ENCODE measurements around the gene DUSP15. TPM values are rescaled to one million over a fixed set of nuclear protein-coding genes. Genes with fewer than 3 reads are reported as not detected.
"Not testable (repeated sequence)": the region's sequence is repeated elsewhere in the genome, so short reads cannot be mapped to it uniquely, and the experiment has no call there.

DUSP15 gene
- total and polyA plus RNA-seq, 9 donors, result 2.5 to 17.0 (median 6.9) TPM

DNA sequence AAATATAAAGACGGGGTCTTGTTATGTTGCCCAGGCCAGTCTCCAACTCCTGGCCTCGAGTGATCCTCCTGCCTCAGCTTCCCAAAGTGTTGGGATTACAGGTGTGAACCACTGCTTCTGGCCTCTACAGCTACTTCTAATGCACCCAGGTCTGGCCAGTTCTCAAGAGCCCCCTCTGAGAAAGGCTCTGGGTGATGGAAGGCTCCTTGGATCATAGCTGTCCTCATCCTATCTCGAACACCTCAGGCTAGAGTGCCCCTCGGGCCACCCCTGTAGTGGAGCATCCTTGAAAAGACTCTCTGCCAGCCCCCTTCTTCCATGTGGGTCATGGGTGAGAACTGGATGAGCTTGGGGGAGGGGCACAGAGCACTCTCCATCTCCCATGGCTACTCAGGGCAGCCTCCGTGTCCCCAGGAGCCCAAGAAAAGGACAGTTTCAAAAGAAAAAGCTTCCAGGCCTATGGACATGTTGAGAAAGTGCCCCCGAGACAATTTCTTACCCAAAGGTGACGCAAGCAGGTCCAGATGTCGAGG lies 51.9 kb downstream of the DUSP15 start:
- H3K4me1 ChIP-seq (ENCODE audit: insufficient read depth), result no peaks in the 10 kb centered on the region
- 85 to 88% (median 86%) methylated on average over 8 of the region's 8 CpGs for WGBS, 3 donors

DNA sequence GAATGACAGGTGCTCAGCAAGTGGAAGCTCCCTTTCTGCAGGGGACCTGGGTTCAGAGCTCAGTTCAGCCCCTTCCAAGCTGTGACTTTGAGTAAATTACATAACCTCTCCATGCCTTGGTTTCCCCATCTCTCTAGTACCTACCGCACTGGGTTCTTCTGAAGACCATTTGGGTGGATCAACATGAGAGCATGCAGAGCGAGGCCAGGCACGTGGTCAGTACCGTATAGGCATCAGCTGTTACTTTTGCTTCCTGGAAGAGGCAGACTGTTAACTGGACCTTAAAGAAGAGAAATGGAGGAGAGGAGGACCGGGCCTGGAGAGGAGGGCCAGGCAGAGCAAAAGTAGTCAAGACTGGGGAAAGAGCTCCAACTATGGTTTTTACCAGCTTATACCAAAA lies 52.9 kb downstream of the DUSP15 start:
- no peaks in the 10 kb centered on the region for H3K27me3 ChIP-seq
- WGBS, 3 donors, result 81 to 92% (median 85%) methylated on average over 5 of the region's 5 CpGs
- no peak overlapping the region for H3K27ac ChIP-seq
- H3K4me1 ChIP-seq (ENCODE audit: insufficient read depth), result peaks cover 3% of the 10 kb centered on the region
- DNase-seq, result no peak
- no peak overlapping the region for H3K4me3 ChIP-seq
- intact Hi-C loops (cut with DNase I), result no loop called here
- no peaks in the 10 kb centered on the region for H3K9me3 ChIP-seq
- TF ChIP-seq POLR2A (IDR thresholded peaks at IDR 0.05), result no peak
- TF ChIP-seq, protein P1, sequence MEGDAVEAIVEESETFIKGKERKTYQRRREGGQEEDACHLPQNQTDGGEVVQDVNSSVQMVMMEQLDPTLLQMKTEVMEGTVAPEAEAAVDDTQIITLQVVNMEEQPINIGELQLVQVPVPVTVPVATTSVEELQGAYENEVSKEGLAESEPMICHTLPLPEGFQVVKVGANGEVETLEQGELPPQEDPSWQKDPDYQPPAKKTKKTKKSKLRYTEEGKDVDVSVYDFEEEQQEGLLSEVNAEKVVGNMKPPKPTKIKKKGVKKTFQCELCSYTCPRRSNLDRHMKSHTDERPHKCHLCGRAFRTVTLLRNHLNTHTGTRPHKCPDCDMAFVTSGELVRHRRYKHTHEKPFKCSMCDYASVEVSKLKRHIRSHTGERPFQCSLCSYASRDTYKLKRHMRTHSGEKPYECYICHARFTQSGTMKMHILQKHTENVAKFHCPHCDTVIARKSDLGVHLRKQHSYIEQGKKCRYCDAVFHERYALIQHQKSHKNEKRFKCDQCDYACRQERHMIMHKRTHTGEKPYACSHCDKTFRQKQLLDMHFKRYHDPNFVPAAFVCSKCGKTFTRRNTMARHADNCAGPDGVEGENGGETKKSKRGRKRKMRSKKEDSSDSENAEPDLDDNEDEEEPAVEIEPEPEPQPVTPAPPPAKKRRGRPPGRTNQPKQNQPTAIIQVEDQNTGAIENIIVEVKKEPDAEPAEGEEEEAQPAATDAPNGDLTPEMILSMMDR (IDR thresholded peaks at IDR 0.05), result no peak
- TF ChIP-seq EP300 (IDR thresholded peaks at IDR 0.05), result no peak
- no peaks in the 10 kb centered on the region for H3K36me3 ChIP-seq

More for the DNA sequence above, 51.9 kb downstream of the DUSP15 start:
- Histone ChIP-seq H3K27me3 (no peaks in the 10 kb centered on the region), H3K9me3 (no peaks in the 10 kb centered on the region), H3K27ac (no peak overlapping the region), H3K4me3 (no peak overlapping the region), H3K36me3 (no peaks in the 10 kb centered on the region)
- no peak for TF ChIP-seq EP300 (IDR thresholded peaks at IDR 0.05)
- no peak for TF ChIP-seq POLR2A (IDR thresholded peaks at IDR 0.05)
- TF ChIP-seq, protein P1 (IDR thresholded peaks at IDR 0.05), result no peak
- intact Hi-C loops (cut with DNase I), result no loop called here
- DNase-seq, result no peak

DNA sequence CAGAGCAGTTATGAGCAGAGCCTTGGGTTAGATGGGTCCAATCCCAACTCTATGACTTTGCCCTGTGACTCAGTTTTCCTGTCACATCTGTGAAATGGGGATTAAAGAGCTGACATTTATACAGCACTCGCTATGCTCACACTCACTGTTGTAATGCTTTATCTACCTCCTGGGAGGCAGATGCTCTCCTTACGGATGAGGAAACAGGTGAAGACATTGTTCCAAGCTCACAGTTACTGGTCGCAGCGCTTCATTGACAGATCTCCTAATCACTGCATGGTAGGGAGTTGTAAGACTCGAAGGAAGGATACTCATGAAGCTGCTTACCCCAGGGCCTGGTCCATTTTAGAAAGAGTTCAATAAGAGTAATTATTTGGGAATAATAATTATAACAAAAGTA lies 54.1 kb downstream of the DUSP15 start:
- no peaks in the 10 kb centered on the region for H3K9me3 ChIP-seq
- H3K4me3 ChIP-seq, result no peak overlapping the region
- DNase-seq, result no peak
- H3K4me1 ChIP-seq (ENCODE audit: insufficient read depth), result peaks cover 6% of the 10 kb centered on the region
- intact Hi-C loops (cut with DNase I), result no loop called here
- TF ChIP-seq EP300 (IDR thresholded peaks at IDR 0.05), result no peak
- no peak for TF ChIP-seq POLR2A (IDR thresholded peaks at IDR 0.05)
- TF ChIP-seq, protein P1 (IDR thresholded peaks at IDR 0.05), result no peak
- 93 to 95% (median 95%) methylated on average over 5 of the region's 5 CpGs for WGBS, 3 donors
- H3K27me3 ChIP-seq, result no peaks in the 10 kb centered on the region
- H3K27ac ChIP-seq, result no peak overlapping the region
- H3K36me3 ChIP-seq, result no peaks in the 10 kb centered on the region

DNA sequence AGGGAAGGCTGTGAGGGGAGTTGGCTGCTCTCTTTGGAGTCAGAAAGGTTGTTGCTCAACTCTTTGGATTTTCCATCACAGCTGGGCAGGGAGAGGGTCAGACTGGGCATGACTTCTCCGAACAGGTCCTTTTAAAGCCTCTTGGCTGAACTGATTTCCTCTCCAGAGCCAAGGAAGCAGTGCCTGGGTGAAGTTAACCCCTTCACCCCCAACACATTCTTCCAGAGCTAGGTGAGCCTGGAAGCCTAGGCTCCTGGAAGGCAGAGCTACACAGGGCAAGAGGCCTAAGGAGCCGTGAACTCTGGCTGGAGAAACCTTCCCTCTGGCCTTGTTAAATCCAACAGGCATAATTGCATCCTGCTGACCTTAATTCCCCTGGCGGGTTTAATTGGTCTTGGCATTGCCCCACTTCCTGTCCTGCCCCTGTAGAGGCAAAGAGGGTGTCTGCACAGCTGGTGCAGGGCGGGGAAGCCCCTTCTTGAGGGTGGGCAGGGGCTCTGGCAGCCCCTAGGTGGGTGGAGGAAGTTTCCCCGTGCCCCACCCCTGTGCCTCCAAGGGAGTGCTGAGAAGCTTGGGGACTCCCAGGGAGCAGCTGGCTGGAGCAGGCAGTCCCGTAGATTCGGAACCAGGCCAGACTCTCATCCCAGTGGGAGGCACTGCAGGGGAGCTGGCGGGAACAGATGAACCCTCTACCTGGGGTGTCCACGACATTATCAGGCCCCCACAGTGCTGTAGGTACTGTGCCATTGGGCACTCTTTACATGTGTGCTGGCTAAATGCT lies 54.7 kb downstream of the DUSP15 start:
- no peaks in the 10 kb centered on the region for H3K27me3 ChIP-seq
- H3K36me3 ChIP-seq, result no peaks in the 10 kb centered on the region
- intact Hi-C loops (cut with DNase I), result no loop called here
- no peak overlapping the region for H3K27ac ChIP-seq
- DNase-seq, result no peak
- TF ChIP-seq EP300 (IDR thresholded peaks at IDR 0.05), result no peak
- TF ChIP-seq, protein P1 (IDR thresholded peaks at IDR 0.05), result no peak
- no peak for TF ChIP-seq POLR2A (IDR thresholded peaks at IDR 0.05)
- 42 to 57% (median 51%) methylated on average over 9 of the region's 9 CpGs for WGBS, 3 donors
- H3K4me3 ChIP-seq, result no peak overlapping the region
- H3K4me1 ChIP-seq (ENCODE audit: insufficient read depth), result peaks cover 6% of the 10 kb centered on the region
- H3K9me3 ChIP-seq, result no peaks in the 10 kb centered on the region

DNA sequence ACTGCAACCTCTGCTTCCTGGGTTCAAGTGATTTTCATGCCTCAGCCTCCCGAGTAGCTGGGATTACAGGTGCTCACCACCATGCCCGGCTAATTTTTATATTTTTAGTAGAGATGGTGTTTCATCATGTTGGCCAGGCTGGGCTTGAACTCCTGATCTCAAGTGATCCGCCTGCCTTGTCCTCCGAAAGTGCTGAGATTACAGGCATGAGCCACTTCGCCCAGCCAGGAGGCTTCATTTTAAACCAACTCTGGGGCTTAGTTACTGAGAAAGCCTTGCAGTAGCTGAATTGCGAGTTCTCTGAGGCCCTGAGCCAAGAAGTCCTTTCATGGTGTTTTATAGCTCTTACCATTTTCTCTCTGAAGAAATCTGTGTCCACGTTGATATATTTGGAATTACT lies 56.2 kb downstream of the DUSP15 start:
- DNase-seq; H3K27ac ChIP-seq; H3K36me3 ChIP-seq; H3K4me1 ChIP-seq (ENCODE audit: insufficient read depth); H3K27me3 ChIP-seq; intact Hi-C loops (cut with DNase I); H3K9me3 ChIP-seq; H3K4me3 ChIP-seq: not testable (repeated sequence)
- WGBS, 3 donors, result 81 to 86% (median 83%) methylated on average over 7 of the region's 7 CpGs

All from ovary (tissue), 9 donors.